Upper lobe of left lung (tissue), 6 donors: ENCODE measurements around the gene SIL1. TPM values are rescaled to one million over a fixed set of nuclear protein-coding genes. Genes with fewer than 3 reads are reported as not detected.

ENCODE experiments used
- ATAC-seq, 2 donors: fragments of 200-7000 bp; cut with Tn5 transposase; one replicate each; pipeline ENCODE4 v1.9.1; 2022; ENCODE audit warnings: mild to moderate bottlenecking in 2 of 2, moderate library complexity in 2 of 2; ENCODE audit not compliant: low FRiP score in 2 of 2
- DNase-seq, 2 donors: peaks; one replicate each; pipeline ENCODE4 v3.0.0-alpha.2; 2019 to 2020
- H3K27ac ChIP-seq, 4 donors: fragments of 200-600 bp; sonication (generic); one replicate each; pipeline ENCODE4 v1.5.1; 2016 to 2019
- H3K27me3 ChIP-seq, 4 donors: fragments of 200-600 bp; sonication (generic); one replicate each; pipeline ENCODE4 v1.5.1; 2017 to 2019
- H3K36me3 ChIP-seq, 4 donors: fragments of 200-600 bp; sonication (generic); one replicate each; pipeline ENCODE4 v1.5.1; 2016 to 2019
- H3K4me1 ChIP-seq, 4 donors: fragments of 200-600 bp; sonication (generic); one replicate each; pipeline ENCODE4 v1.5.1; 2018 to 2019
- H3K4me3 ChIP-seq, 4 donors: fragments of 200-600 bp; sonication (generic); one replicate each; pipeline ENCODE4 v1.5.1; 2017 to 2019; ENCODE audit warnings: mild to moderate bottlenecking in 2 of 4, moderate library complexity in 1 of 4
- H3K9me3 ChIP-seq, 4 donors: fragments of 200-600 bp; sonication (generic); one replicate each; pipeline ENCODE4 v1.5.1; 2018 to 2019
- EP300 ChIP-seq, 4 donors: sonication (generic); formaldehyde crosslinking; IDR thresholded peaks; one replicate each; pipeline ENCODE4 v1.5.1; 2017; ENCODE audit warnings: antibody characterized with exemption in 4 of 4, control low read depth in 2 of 4
- POLR2A ChIP-seq, 4 donors: fragments of 450-650 bp; IDR thresholded peaks; one replicate each; pipeline ENCODE4 v1.5.1; 2016 to 2017; ENCODE audit warnings: antibody characterized with exemption in 4 of 4, mild to moderate bottlenecking in 2 of 4
- POLR2AphosphoS5 ChIP-seq, 2 donors: sonication (generic); formaldehyde crosslinking; IDR thresholded peaks; one replicate each; pipeline ENCODE4 v1.5.1; 2017; ENCODE audit warnings: antibody characterized with exemption in 2 of 2
- WGBS, 2 donors: methylation state at CpG; one replicate each; pipeline ENCODE4 v1.1.5; 2017 to 2018; 5-methylcytosine and 5-hydroxymethylcytosine counted together
- total RNA-seq, 6 donors: library from RNA; depleted of rRNA in 4 of 6; stranded (reverse); fragments of >200 nt in 4 of 6; gene quantifications; one replicate each; pipeline versions ENCODE4 v1.1.0 to v1.2.1, GENCODE V29; 2016 to 2021
- TF ChIP-seq, protein P1 (sequence below), 6 experiments: fragments of 450-650 bp in 4 of 6; fragments of 200-600 bp in 2 of 6; sonication (generic) in 2 of 6; IDR thresholded peaks; one replicate each; pipeline ENCODE4 v1.5.1; 2016 to 2019; ENCODE audit warnings: antibody characterized with exemption in 6 of 6
- donor health status: DM: no; HTN: no; CAD: no; lungs with moderate emphysema.
- donor health status: DM: no; HTN: yes; CAD: no; lungs with severe emphysema.

The SIL1 gene
- total RNA-seq, 6 donors from 2014 or later, result 30.2 to 83.8 (median 51.2) TPM

DNA sequence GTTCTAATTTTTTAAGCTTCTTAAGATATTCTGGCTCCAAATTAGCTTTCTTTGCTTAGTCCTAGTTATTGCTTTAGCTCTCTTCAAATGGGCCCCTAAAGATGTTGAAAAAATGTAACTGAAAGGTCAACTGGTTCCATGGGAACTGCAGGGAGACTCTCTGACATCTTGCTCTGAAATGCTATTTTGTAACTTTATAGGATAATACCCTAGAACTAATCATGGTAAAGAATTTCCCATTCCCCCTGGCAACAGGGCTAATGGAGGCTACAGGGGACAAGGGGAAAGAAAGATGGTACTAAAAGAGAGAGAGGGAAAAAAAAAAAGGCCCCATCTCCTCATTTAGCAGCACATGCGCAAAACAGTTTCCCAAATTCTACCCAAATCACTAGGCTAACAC, 39.4 kb downstream of the SIL1 start:
- no peak overlapping the region for H3K27ac ChIP-seq
- 88 to 96% methylated on average over 1 of the region's 1 CpG for WGBS, 2 donors
- H3K4me3 ChIP-seq, result no peak overlapping the region
- H3K9me3 ChIP-seq, result no peaks in the 10 kb centered on the region
- no peaks in the 10 kb centered on the region for H3K36me3 ChIP-seq
- ATAC-seq, result no peak
- TF ChIP-seq, protein P1, sequence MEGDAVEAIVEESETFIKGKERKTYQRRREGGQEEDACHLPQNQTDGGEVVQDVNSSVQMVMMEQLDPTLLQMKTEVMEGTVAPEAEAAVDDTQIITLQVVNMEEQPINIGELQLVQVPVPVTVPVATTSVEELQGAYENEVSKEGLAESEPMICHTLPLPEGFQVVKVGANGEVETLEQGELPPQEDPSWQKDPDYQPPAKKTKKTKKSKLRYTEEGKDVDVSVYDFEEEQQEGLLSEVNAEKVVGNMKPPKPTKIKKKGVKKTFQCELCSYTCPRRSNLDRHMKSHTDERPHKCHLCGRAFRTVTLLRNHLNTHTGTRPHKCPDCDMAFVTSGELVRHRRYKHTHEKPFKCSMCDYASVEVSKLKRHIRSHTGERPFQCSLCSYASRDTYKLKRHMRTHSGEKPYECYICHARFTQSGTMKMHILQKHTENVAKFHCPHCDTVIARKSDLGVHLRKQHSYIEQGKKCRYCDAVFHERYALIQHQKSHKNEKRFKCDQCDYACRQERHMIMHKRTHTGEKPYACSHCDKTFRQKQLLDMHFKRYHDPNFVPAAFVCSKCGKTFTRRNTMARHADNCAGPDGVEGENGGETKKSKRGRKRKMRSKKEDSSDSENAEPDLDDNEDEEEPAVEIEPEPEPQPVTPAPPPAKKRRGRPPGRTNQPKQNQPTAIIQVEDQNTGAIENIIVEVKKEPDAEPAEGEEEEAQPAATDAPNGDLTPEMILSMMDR (IDR thresholded peaks at IDR 0.05), result no peak
- TF ChIP-seq EP300 (IDR thresholded peaks at IDR 0.05) (no peak), POLR2A (IDR thresholded peaks at IDR 0.05) (no peak), POLR2AphosphoS5 (IDR thresholded peaks at IDR 0.05) (no peak)
- no peak for DNase-seq
- H3K27me3 ChIP-seq, result no peaks in the 10 kb centered on the region
- H3K4me1 ChIP-seq, result no peaks in the 10 kb centered on the region

DNA sequence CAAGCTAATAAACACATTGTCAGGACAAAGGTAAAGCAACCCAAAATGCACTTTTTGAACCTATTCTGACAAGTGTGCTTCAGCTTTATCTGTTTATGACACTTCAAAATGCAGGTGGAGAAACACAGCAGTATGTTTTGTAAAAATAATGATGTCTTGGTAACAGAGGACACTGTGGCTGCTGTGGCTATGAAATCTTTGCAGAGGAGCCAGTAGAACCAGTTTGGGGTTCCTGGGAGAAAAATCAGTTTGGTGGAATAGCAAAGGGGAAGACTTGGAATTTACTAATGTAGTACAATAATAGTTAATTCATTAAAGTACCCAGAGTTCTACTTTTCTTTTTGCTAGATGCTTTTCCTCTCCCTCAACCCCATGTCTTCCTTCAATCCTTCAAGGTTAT, 40.6 kb downstream of the SIL1 start:
- Histone ChIP-seq H3K27ac (no peak overlapping the region), H3K36me3 (no peaks in the 10 kb centered on the region), H3K4me3 (no peak overlapping the region), H3K27me3 (no peaks in the 10 kb centered on the region), H3K9me3 (no peaks in the 10 kb centered on the region), H3K4me1 (no peaks in the 10 kb centered on the region)
- ATAC-seq (no peak), DNase-seq (no peak)
- TF ChIP-seq EP300 (IDR thresholded peaks at IDR 0.05) (no peak), POLR2AphosphoS5 (IDR thresholded peaks at IDR 0.05) (no peak), POLR2A (IDR thresholded peaks at IDR 0.05) (no peak)
- TF ChIP-seq, protein P1 (IDR thresholded peaks at IDR 0.05), result no peak

DNA sequence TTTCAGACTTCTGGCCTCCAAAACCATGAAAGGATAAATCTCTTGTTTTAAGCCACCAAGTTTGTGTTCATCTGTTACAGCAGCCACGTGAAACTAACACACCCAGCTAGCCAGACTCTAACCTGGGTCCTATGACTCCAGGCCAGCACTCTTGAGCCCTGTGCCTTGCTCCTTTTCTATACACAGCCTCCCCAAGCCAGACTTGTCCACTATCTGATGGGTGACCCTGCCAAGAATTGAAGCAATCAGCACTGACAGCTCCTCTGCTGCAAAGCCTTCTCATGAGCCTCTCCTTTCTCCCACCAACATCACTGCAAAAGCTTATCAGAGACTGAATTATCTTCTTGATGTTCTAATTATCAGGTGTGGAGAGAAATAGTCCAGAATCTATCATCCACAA, 41.4 kb downstream of the SIL1 start:
- no peak for TF ChIP-seq EP300 (IDR thresholded peaks at IDR 0.05)
- TF ChIP-seq, protein P1 (IDR thresholded peaks at IDR 0.05), result no peak
- Histone ChIP-seq H3K36me3 (no peaks in the 10 kb centered on the region), H3K27me3 (no peaks in the 10 kb centered on the region), H3K4me1 (no peaks in the 10 kb centered on the region), H3K4me3 (no peak overlapping the region), H3K27ac (no peak overlapping the region), H3K9me3 (no peaks in the 10 kb centered on the region)
- ATAC-seq (no peak), DNase-seq (no peak)
- WGBS, 2 donors, result 86 to 90% methylated on average over 1 of the region's 1 CpG

DNA sequence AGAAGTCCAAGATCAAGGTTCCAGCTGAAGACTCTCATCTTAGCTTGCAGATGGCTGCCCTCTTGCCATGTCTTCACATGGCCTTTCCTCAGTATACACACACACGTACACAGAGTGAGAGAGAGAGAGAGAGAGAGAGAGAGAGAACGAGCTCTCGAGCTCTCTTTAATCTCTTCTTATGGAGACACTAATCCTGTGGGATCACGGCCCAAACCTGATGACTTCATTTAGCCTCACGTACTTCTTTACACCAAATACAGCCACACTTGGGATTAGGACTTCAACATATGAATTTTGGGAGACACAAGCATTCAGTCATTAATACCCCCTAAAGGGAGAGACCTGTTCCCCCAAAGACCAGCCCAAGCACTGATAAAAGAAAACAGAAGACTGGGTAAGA, 42.8 kb downstream of the SIL1 start:
- peaks cover 9 to 12% (median 11%) of the 10 kb centered on the region in 4 donors for H3K4me1 ChIP-seq
- H3K4me3 ChIP-seq, result no peak overlapping the region
- no peaks in the 10 kb centered on the region for H3K36me3 ChIP-seq
- no peak for DNase-seq
- no peaks in the 10 kb centered on the region for H3K9me3 ChIP-seq
- WGBS, 2 donors, result 90 to 91% methylated on average over 5 of the region's 5 CpGs
- no peak for ATAC-seq
- no peaks in the 10 kb centered on the region for H3K27me3 ChIP-seq
- H3K27ac ChIP-seq, result no peak overlapping the region
- TF ChIP-seq POLR2AphosphoS5 (IDR thresholded peaks at IDR 0.05), result no peak
- TF ChIP-seq, protein P1 (IDR thresholded peaks at IDR 0.05), result no peak
- TF ChIP-seq POLR2A (IDR thresholded peaks at IDR 0.05), result no peak
- TF ChIP-seq EP300 (IDR thresholded peaks at IDR 0.05), result no peak

DNA sequence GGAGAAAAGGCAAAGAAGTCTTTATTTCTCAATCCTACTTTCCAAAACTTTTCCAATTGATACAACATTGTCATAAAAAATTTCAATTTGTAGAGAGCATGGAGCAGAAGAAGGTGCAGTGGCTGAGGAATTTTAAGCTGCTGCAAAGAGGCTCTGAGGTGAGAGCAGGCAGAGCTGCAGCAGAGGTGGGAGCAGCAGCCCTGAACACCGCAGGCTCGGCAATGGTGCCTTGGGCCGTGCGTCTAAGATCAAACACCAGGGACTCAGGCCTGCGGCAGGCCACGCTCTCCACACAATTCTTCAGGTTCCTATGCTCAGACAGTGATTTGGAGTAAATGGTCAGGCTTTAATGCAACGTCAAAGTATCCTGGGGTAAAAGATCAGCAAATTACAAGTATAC, 46.3 kb downstream of the SIL1 start:
- ATAC-seq, result no peak
- H3K4me3 ChIP-seq, result no peak overlapping the region
- no peak overlapping the region for H3K27ac ChIP-seq
- no peaks in the 10 kb centered on the region for H3K36me3 ChIP-seq
- H3K9me3 ChIP-seq, result no peaks in the 10 kb centered on the region
- DNase-seq, result peak in 1 of 2 donors; percentile 35
- H3K4me1 ChIP-seq, result peaks cover 39 to 46% (median 43%) of the 10 kb centered on the region in 4 donors
- WGBS, 2 donors, result 90 to 94% methylated on average over 7 of the region's 7 CpGs
- TF ChIP-seq POLR2A (IDR thresholded peaks at IDR 0.05) (no peak), EP300 (IDR thresholded peaks at IDR 0.05) (no peak), POLR2AphosphoS5 (IDR thresholded peaks at IDR 0.05) (no peak)
- TF ChIP-seq, protein P1 (IDR thresholded peaks at IDR 0.05), result no peak
- no peaks in the 10 kb centered on the region for H3K27me3 ChIP-seq
